ENCODE results near the gene PEX5.

DNA sequence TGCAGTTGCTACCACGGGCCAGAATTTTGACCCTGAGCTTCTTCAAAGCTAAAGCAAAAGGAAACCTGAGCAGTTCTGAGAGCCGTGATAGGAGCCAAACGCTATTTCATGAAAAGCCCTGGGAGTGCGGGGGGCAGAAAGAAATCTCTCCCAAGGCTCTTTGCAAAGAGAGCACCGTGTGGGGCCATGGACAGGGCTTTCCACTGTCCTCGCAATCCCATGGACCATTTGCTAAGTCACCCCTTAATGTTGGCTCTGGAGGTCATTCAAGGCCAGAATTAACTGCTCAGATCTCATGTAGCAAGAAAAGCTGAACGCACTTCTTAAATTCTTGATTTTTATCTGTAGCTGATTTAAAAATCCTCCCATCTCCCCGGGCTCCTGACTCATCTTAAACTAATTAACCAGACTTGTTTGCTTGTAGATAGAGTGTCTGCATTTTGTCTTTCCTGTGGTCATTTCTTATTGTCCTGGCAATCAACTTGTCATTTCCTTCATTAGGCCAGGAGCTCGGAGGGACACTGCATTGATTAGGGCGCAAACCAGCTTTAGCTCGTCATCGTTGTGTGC is 34.5 kb upstream of the PEX5 start:
- TF ChIP-seq, protein P1, sequence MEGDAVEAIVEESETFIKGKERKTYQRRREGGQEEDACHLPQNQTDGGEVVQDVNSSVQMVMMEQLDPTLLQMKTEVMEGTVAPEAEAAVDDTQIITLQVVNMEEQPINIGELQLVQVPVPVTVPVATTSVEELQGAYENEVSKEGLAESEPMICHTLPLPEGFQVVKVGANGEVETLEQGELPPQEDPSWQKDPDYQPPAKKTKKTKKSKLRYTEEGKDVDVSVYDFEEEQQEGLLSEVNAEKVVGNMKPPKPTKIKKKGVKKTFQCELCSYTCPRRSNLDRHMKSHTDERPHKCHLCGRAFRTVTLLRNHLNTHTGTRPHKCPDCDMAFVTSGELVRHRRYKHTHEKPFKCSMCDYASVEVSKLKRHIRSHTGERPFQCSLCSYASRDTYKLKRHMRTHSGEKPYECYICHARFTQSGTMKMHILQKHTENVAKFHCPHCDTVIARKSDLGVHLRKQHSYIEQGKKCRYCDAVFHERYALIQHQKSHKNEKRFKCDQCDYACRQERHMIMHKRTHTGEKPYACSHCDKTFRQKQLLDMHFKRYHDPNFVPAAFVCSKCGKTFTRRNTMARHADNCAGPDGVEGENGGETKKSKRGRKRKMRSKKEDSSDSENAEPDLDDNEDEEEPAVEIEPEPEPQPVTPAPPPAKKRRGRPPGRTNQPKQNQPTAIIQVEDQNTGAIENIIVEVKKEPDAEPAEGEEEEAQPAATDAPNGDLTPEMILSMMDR (IDR thresholded peaks at IDR 0.05) = no peak
- TF ChIP-seq ZFX (IDR thresholded peaks at IDR 0.05; ENCODE audit: borderline replicate concordance) = no peak
